Keratinocyte (primary cell): ENCODE results near the gene METTL2A. TPM values are rescaled to one million over a fixed set of nuclear protein-coding genes. Genes with fewer than 3 reads are reported as not detected.
"Not testable (repeated sequence)": the region's sequence is repeated elsewhere in the genome, so short reads cannot be mapped to it uniquely, and the experiment has no call there.

Source experiments
- DNase-seq: peaks from one replicate; pipeline ENCODE4 v3.0.0-alpha.2; 2011; ENCODE audit warnings: low read depth, missing footprints, low spot score
- FAIRE-seq: peaks from 2 replicates; lab custom pipeline; 2011; peaks lifted over from hg19 to GRCh38; lab: Jason Lieb, UNC
- H2AFZ ChIP-seq: 2 replicates; pipeline ENCODE4 v1.6.0; 2012; ENCODE audit warnings: low read length, control low read depth, inconsistent platforms; ENCODE audit not compliant: control insufficient read depth
- H3K27ac ChIP-seq: 2 replicates; pipeline ENCODE4 v1.5.1; 2011; ENCODE audit warnings: low read length; ENCODE audit not compliant: control insufficient read depth, insufficient read depth
- H3K27me3 ChIP-seq: 3 replicates; pipeline ENCODE4 v1.6.0; 2011; ENCODE audit warnings: low read length; ENCODE audit not compliant: control insufficient read depth, insufficient read depth; ENCODE audit errors: extremely low read depth
- H3K36me3 ChIP-seq, 2 experiments: 2 replicates in 1 of 2; 3 replicates in 1 of 2; pipeline ENCODE4 v1.5.1; 2011; ENCODE audit warnings: low read length in 2 of 2, mild to moderate bottlenecking in 1 of 2; ENCODE audit not compliant: control insufficient read depth in 2 of 2, insufficient read depth in 2 of 2; ENCODE audit errors: extremely low read depth in 1 of 2
- H3K4me1 ChIP-seq: 3 replicates; pipeline ENCODE4 v1.5.1; 2011; ENCODE audit warnings: low read length; ENCODE audit not compliant: control insufficient read depth, insufficient read depth; ENCODE audit errors: extremely low read depth
- H3K4me2 ChIP-seq: 3 replicates; pipeline ENCODE4 v1.6.0; 2011; ENCODE audit warnings: low read depth, low read length; ENCODE audit not compliant: control insufficient read depth, insufficient read depth; ENCODE audit errors: extremely low read depth
- H3K4me3 ChIP-seq, 3 experiments: fragments of 200-600 bp in 1 of 3; sonication (generic) in 1 of 3; 2 replicates in 2 of 3; 3 replicates in 1 of 3; pipeline ENCODE4 v1.5.1; 2011 to 2016; ENCODE audit warnings: low read length in 3 of 3, mild to moderate bottlenecking in 3 of 3, control low read depth in 2 of 3, inconsistent platforms in 1 of 3, low read depth in 1 of 3, mixed read lengths in 1 of 3, mixed run types in 1 of 3, moderate library complexity in 1 of 3; ENCODE audit not compliant: control insufficient read depth in 2 of 3, insufficient read depth in 2 of 3; ENCODE audit errors: extremely low read depth in 1 of 3
- H3K79me2 ChIP-seq: 2 replicates; pipeline ENCODE4 v1.6.0; 2012; ENCODE audit warnings: low read length; ENCODE audit not compliant: control insufficient read depth, insufficient read depth
- H3K9ac ChIP-seq: 3 replicates; pipeline ENCODE4 v1.6.0; 2011; ENCODE audit warnings: low read length; ENCODE audit not compliant: control insufficient read depth, insufficient read depth; ENCODE audit errors: extremely low read depth
- H3K9me1 ChIP-seq: 3 replicates; pipeline ENCODE4 v1.6.0; 2011; ENCODE audit warnings: low read length; ENCODE audit not compliant: control insufficient read depth, insufficient read depth; ENCODE audit errors: extremely low read depth
- H3K9me3 ChIP-seq: 2 replicates; pipeline ENCODE4 v1.5.1; 2012; ENCODE audit warnings: low read depth, low read length; ENCODE audit not compliant: control insufficient read depth
- H4K20me1 ChIP-seq: 3 replicates; pipeline ENCODE4 v1.6.0; 2011; ENCODE audit warnings: low read length; ENCODE audit not compliant: control insufficient read depth, insufficient read depth; ENCODE audit errors: extremely low read depth
- dilution Hi-C: fragments of 300-500 bp; cut with MboI; formaldehyde crosslinking; loops from one replicate; pipeline ENCODE4 v1.7.0; 2020; ENCODE audit warnings: low sequenced_read_pairs; ENCODE audit not compliant: extremely low pct_ligation_motif_present
- polyA plus RNA-seq, 5 experiments: library from polyadenylated mRNA; depleted of rRNA in 3 of 5; stranded (reverse) in 3 of 5; stranded (forward) in 1 of 5; unstranded in 1 of 5; fragments of >200 nt; gene quantifications; 1 replicate in 1 of 5; 2 replicates in 3 of 5; 3 replicates in 1 of 5; pipeline versions ENCODE4 v1.2.1 to v1.2.3, GENCODE V29; 2011 to 2012; ENCODE audit warnings: missing spikeins in 2 of 5, low read depth in 1 of 5, low replicate concordance in 1 of 5

The METTL2A gene
- polyA plus RNA-seq, 1 donor (not counting 4 experiments of a cell fraction or from before 2014, with no cell fraction given): 22.2 TPM

DNA sequence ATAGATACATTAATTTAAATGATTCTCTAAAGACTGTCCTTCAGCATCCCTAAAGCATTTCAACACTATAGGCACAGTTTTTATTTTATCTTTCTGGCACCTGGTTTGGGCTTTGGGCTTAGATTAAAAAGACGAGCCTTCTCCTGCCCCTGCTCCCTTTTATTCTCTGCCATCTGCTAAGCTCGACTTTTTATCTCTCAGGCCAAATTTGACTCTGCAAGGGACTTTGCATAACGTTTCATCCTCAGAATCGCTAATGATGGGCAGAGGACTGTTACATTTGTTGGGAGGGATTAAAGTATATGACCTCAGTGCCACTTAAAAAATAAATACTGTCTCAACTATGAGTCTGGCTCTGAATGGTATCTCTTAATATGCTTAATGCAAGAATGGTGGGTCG is 29.3 kb downstream of the METTL2A start:
- H3K4me1 ChIP-seq, H3K27ac ChIP-seq, H2AFZ ChIP-seq, dilution Hi-C loops, H3K9me3 ChIP-seq, H3K36me3 ChIP-seq, H4K20me1 ChIP-seq, DNase-seq, H3K4me3 ChIP-seq, H3K27me3 ChIP-seq, H3K79me2 ChIP-seq, H3K9me1 ChIP-seq, H3K9ac ChIP-seq, FAIRE-seq, H3K4me2 ChIP-seq: not testable (repeated sequence)

DNA sequence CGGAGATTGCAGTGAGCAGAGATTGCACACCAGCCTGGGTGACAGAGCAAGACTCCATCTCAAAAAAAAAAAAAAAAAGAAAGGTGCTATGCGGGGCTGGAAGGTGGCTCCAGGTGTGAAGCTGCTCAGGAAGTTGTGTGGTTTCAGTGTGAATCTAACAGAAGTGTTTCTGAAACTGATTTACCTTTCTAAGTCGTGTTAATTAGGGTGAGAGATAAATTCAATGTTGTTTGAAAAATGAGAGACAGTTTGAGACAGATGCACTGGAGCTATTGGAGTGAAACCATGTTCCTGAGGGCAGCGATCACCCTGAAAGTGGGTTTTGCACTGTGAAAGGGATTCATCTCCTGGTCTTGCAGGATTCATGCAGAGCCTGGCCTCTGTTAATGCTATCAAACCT is 30.0 kb downstream of the METTL2A start:
- FAIRE-seq: not testable (repeated sequence)

DNA sequence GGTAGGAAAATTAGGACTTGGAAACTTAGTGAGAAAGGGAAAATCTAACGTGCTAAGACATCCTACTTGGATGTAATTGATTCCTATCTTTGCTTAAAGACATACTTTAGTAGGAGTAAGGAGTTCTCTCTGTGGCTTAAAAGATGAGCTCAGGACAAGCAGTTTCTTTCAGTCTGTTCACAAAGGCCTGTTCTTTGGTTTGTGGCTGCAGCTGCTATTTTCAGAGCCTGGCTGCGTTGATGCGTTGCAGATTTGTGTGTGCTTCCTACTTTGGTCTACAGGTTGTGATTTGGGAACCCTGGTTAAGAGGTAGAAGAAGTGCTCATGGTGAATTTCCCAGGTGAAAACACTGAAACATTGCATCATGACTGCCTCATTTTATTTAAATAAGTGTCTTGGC is 30.4 kb downstream of the METTL2A start:
- H3K9me3 ChIP-seq, DNase-seq, dilution Hi-C loops, FAIRE-seq, H3K36me3 ChIP-seq, H3K27ac ChIP-seq, H3K4me1 ChIP-seq, H3K9ac ChIP-seq, H3K9me1 ChIP-seq, H4K20me1 ChIP-seq, H3K79me2 ChIP-seq, H2AFZ ChIP-seq, H3K4me3 ChIP-seq, H3K4me2 ChIP-seq, H3K27me3 ChIP-seq: not testable (repeated sequence)

More for the DNA sequence above, 30.0 kb downstream of the METTL2A start:
- DNase-seq, dilution Hi-C loops, H3K27me3 ChIP-seq, H3K4me2 ChIP-seq, H3K36me3 ChIP-seq, H2AFZ ChIP-seq, H3K27ac ChIP-seq, H3K4me1 ChIP-seq, H3K9me1 ChIP-seq, H3K4me3 ChIP-seq, H3K9ac ChIP-seq, H3K79me2 ChIP-seq, H3K9me3 ChIP-seq, H4K20me1 ChIP-seq: not testable (repeated sequence)
